K562 (cell line): Measurements from ENCODE around the gene GAS2L1. TPM values are rescaled to one million over a fixed set of nuclear protein-coding genes. Genes with fewer than 3 reads are reported as not detected.

Experiments
- BRD4 ChIP-seq: fragments of 200-600 bp; sonication (generic); IDR thresholded peaks from 2 replicates; pipeline ENCODE4 v1.6.1; 2017; ENCODE audit warnings: inconsistent platforms
- CEBPZ ChIP-seq: fragments of 150-350 bp; IDR thresholded peaks from 2 replicates; pipeline ENCODE4 v1.6.1; 2014; ENCODE audit warnings: low read depth, mild to moderate bottlenecking, low read length, borderline replicate concordance
- DACH1 ChIP-seq: fragments of 450-650 bp; IDR thresholded peaks from 2 replicates; pipeline ENCODE4 v1.6.1; 2018; ENCODE audit not compliant: partially characterized antibody
- E2F5 ChIP-seq: sonication (generic); formaldehyde crosslinking; IDR thresholded peaks from 2 replicates; pipeline ENCODE4 v1.8.0; 2022; ENCODE audit warnings: mild to moderate bottlenecking, missing genetic modification reagents
- FOXA1 ChIP-seq: fragments of 450-650 bp; IDR thresholded peaks from 2 replicates; pipeline ENCODE4 v1.6.1; 2016; ENCODE audit warnings: mild to moderate bottlenecking, borderline replicate concordance
- HMG20B ChIP-seq: fragments of 250-450 bp; sonication (Bioruptor Pico); IDR thresholded peaks from 2 replicates; pipeline ENCODE4 v1.5.0; 2021; ENCODE audit warnings: mild to moderate bottlenecking
- KLF1 ChIP-seq: fragments of 450-650 bp; IDR thresholded peaks from 2 replicates; pipeline ENCODE4 v1.6.1; 2016; ENCODE audit warnings: missing genetic modification characterization, missing compliant biosample characterization
- NR2F6 ChIP-seq: fragments of 450-650 bp; formaldehyde crosslinking; IDR thresholded peaks from 2 replicates; pipeline ENCODE4 v1.4.0; 2020; ENCODE audit warnings: mild to moderate bottlenecking
- SUPT5H ChIP-seq: fragments of 450-650 bp; IDR thresholded peaks from 2 replicates; pipeline ENCODE4 v1.6.1; 2016
- TSHZ1 ChIP-seq: fragments of 250-450 bp; sonication (Bioruptor Pico); IDR thresholded peaks from 2 replicates; pipeline ENCODE4 v1.4.0; 2020; ENCODE audit warnings: mild to moderate bottlenecking, moderate library complexity
- YY1 ChIP-seq, 3 experiments: IDR thresholded peaks; 2 replicates each; pipeline ENCODE4 v1.6.1; 2011; ENCODE audit warnings: low read length in 2 of 3, mild to moderate bottlenecking in 2 of 3, moderate library complexity in 2 of 3, borderline replicate concordance in 1 of 3, control low read depth in 1 of 3, low read depth in 1 of 3; ENCODE audit not compliant: insufficient read depth in 3 of 3, insufficient replicate concordance in 2 of 3, control insufficient read depth in 1 of 3, insufficient read length in 1 of 3; ENCODE audit errors: extremely low read depth in 1 of 3
- ZNF444 ChIP-seq: fragments of 250-450 bp; sonication (Bioruptor Pico); IDR thresholded peaks from 2 replicates; pipeline ENCODE4 v1.4.0; 2020; ENCODE audit warnings: mild to moderate bottlenecking, moderate library complexity
- polyA plus RNA-seq, 8 experiments: library from polyadenylated mRNA; depleted of rRNA in 4 of 8; stranded (reverse) in 5 of 8; unstranded in 3 of 8; fragments of >200 nt; fragmentation: Nextera tagmentation in 2 of 8; fragmentation: Illumina TruSeq in 1 of 8; extraction: Ambion mirVana in 2 of 8; extraction: Trizol in 1 of 8; gene quantifications; 2 replicates each; pipeline versions ENCODE4 v1.2.1 to v1.2.3, GENCODE V29; 2011 to 2014; ENCODE audit warnings: inconsistent platforms in 1 of 8, missing spikeins in 1 of 8
- total RNA-seq, 7 experiments: library from RNA; depleted of rRNA in 6 of 7; stranded (reverse); fragments of >200 nt in 6 of 7; fragmentation: Illumina TruSeq in 2 of 7; extraction: Trizol in 2 of 7; gene quantifications; 2 replicates each; pipeline versions ENCODE4 v1.2.1 to v1.2.3, GENCODE V29; 2011 to 2021; ENCODE audit warnings: low replicate concordance in 1 of 7
- TF ChIP-seq, protein P1 (sequence below): sonication (generic); formaldehyde crosslinking; IDR thresholded peaks from 2 replicates; pipeline ENCODE4 v1.8.1; 2023; ENCODE audit warnings: missing genetic modification reagents, mild to moderate bottlenecking, borderline replicate concordance

The GAS2L1 gene
- total and polyA plus RNA-seq, 9 of the 15 experiments (the other 6 are each of a cell fraction or from before 2014, with no cell fraction given), result 0.56 to 19.7 (median 3.2) TPM

DNA sequence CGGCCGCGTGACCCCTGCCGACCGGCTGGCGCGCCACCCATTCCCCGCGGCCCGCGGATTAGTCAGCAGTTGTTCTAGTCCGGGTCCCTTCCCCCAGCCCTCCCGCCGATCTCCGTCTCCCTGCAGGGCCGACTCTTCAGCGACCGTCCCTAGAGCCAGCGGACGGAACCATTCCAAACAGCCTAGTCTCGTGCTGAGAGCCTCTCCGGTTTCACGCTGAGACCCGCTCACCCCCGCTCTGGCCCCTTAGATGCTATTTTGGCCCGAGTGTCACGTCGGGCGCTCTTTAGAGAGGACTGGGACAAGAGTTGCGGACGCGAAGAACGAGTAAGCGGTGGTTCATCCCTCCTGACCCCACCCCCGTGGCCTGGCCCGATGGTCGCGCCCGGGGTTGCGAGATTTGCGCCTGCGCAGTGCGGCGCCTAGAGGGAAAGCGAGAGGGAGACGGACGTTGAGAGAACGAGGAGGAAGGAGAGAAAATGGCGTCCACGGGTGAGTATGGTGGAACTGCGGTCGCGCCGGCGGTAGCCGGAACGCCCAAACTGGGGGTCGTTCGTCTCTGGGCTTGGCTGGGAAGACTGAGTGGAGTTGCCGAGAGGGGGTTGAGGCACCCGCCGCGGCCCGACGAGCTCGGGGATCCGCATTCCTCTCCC is 38.5 kb upstream of the GAS2L1 start, which contains the start of the genes EWSR1 and RHBDD3 (continued):
- TF ChIP-seq TSHZ1, result no peak
- no peak for TF ChIP-seq E2F5 (CRISPR knock-in tag)
- no peak for TF ChIP-seq CEBPZ
- TF ChIP-seq HMG20B (CRISPR knock-in tag), result no peak
- TF ChIP-seq YY1 (IDR thresholded peaks at IDR 0.05; ENCODE audit: borderline replicate concordance in 1 of 3, control insufficient read depth in 1 of 3, extremely low read depth in 1 of 3, insufficient read depth in 3 of 3, insufficient read length in 1 of 3, insufficient replicate concordance in 2 of 3, low read depth in 1 of 3, low read length in 2 of 3), result peak; percentile 80 to 95 (median 88)
- TF ChIP-seq BRD4, result no peak
- TF ChIP-seq NR2F6 (CRISPR knock-in tag), result no peak
- peak; percentile 88 for TF ChIP-seq SUPT5H
- TF ChIP-seq KLF1 (tag), result no peak
- TF ChIP-seq, protein P1, sequence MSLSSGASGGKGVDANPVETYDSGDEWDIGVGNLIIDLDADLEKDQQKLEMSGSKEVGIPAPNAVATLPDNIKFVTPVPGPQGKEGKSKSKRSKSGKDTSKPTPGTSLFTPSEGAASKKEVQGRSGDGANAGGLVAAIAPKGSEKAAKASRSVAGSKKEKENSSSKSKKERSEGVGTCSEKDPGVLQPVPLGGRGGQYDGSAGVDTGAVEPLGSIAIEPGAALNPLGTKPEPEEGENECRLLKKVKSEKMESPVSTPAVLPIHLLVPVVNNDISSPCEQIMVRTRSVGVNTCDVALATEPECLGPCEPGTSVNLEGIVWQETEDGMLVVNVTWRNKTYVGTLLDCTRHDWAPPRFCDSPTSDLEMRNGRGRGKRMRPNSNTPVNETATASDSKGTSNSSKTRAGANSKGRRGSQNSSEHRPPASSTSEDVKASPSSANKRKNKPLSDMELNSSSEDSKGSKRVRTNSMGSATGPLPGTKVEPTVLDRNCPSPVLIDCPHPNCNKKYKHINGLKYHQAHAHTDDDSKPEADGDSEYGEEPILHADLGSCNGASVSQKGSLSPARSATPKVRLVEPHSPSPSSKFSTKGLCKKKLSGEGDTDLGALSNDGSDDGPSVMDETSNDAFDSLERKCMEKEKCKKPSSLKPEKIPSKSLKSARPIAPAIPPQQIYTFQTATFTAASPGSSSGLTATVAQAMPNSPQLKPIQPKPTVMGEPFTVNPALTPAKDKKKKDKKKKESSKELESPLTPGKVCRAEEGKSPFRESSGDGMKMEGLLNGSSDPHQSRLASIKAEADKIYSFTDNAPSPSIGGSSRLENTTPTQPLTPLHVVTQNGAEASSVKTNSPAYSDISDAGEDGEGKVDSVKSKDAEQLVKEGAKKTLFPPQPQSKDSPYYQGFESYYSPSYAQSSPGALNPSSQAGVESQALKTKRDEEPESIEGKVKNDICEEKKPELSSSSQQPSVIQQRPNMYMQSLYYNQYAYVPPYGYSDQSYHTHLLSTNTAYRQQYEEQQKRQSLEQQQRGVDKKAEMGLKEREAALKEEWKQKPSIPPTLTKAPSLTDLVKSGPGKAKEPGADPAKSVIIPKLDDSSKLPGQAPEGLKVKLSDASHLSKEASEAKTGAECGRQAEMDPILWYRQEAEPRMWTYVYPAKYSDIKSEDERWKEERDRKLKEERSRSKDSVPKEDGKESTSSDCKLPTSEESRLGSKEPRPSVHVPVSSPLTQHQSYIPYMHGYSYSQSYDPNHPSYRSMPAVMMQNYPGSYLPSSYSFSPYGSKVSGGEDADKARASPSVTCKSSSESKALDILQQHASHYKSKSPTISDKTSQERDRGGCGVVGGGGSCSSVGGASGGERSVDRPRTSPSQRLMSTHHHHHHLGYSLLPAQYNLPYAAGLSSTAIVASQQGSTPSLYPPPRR (CRISPR knock-in tag), result 0 out of 2 replicates have a peak, but pooled peaks have one; percentile 48
- TF ChIP-seq DACH1, result no peak
- TF ChIP-seq FOXA1, result no peak
- no peak for TF ChIP-seq ZNF444 (CRISPR knock-in tag)
